ENCODE data around the gene ACVR1.

DNA sequence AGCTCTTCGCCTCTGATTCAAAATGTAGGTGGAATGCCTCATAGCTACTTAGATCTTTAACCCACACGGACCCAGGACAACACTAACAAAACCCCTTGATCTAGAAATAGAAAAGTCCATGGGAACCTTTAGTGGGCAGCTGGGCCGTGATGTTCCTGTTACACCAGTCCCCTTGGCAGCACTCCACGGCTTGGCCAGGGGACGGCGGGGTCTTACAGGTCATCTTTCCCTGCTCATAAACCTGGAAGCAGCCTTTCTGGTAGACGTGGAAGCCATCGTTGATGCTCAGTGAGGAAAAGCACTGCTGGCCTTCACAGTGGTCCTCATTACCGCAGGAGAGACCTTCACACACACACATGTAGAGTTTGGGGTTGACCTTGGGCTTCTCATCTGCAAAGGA is 95.9 kb downstream of the ACVR1 start:
- TF ChIP-seq, protein P1, sequence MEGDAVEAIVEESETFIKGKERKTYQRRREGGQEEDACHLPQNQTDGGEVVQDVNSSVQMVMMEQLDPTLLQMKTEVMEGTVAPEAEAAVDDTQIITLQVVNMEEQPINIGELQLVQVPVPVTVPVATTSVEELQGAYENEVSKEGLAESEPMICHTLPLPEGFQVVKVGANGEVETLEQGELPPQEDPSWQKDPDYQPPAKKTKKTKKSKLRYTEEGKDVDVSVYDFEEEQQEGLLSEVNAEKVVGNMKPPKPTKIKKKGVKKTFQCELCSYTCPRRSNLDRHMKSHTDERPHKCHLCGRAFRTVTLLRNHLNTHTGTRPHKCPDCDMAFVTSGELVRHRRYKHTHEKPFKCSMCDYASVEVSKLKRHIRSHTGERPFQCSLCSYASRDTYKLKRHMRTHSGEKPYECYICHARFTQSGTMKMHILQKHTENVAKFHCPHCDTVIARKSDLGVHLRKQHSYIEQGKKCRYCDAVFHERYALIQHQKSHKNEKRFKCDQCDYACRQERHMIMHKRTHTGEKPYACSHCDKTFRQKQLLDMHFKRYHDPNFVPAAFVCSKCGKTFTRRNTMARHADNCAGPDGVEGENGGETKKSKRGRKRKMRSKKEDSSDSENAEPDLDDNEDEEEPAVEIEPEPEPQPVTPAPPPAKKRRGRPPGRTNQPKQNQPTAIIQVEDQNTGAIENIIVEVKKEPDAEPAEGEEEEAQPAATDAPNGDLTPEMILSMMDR (IDR thresholded peaks at IDR 0.05): no peak
- no peak for TF ChIP-seq EP300 (IDR thresholded peaks at IDR 0.05)
- TF ChIP-seq POLR2AphosphoS5 (IDR thresholded peaks at IDR 0.05): no peak
